ENCODE data around the gene BLMH. TPM values are rescaled to one million over a fixed set of nuclear protein-coding genes. Genes with fewer than 3 reads are reported as not detected.

The BLMH gene
- total and polyA plus RNA-seq, 2 experiments from 2014 or later, result 36.4 to 58.7 TPM

DNA sequence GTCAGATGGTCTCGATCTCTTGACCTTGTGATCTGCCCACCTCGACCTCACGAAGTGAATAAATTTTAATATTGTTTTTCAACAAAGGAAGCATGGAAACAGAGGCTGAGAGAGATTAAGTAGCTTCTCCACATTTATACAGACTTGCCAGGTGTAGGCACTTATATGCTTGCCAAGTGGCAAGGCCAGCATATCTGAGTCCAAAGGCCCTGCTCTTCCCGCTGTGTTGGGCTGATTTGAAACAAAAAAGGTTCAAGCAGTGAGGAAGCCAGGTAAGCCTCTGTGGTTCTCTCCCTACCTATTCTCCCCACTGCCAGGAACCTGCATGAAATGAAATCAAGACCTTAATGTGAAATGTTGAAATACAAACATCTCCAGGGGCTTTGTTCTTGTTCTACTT, 48.7 kb downstream of the BLMH start:
- no peaks in the 10 kb centered on the region for H4K20me1 ChIP-seq (replicated peaks; ENCODE audit: insufficient read depth)
- H3K36me3 ChIP-seq (ENCODE audit: insufficient read depth), result peaks cover 2% of the 10 kb centered on the region; the same call in 1 of the 2 replicates
- no peak overlapping the region for H3K4me2 ChIP-seq
- no peak for ATAC-seq
- no peaks in the 10 kb centered on the region for H3K9me2 ChIP-seq (ENCODE audit: insufficient read depth)
- H3K27me3 Mint-ChIP-seq (ENCODE audit: insufficient read depth, low read depth, poor library complexity), result peaks cover 17% of the 10 kb centered on the region
- no peak overlapping the region for H2AFZ ChIP-seq
- TF ChIP-seq, protein P1, sequence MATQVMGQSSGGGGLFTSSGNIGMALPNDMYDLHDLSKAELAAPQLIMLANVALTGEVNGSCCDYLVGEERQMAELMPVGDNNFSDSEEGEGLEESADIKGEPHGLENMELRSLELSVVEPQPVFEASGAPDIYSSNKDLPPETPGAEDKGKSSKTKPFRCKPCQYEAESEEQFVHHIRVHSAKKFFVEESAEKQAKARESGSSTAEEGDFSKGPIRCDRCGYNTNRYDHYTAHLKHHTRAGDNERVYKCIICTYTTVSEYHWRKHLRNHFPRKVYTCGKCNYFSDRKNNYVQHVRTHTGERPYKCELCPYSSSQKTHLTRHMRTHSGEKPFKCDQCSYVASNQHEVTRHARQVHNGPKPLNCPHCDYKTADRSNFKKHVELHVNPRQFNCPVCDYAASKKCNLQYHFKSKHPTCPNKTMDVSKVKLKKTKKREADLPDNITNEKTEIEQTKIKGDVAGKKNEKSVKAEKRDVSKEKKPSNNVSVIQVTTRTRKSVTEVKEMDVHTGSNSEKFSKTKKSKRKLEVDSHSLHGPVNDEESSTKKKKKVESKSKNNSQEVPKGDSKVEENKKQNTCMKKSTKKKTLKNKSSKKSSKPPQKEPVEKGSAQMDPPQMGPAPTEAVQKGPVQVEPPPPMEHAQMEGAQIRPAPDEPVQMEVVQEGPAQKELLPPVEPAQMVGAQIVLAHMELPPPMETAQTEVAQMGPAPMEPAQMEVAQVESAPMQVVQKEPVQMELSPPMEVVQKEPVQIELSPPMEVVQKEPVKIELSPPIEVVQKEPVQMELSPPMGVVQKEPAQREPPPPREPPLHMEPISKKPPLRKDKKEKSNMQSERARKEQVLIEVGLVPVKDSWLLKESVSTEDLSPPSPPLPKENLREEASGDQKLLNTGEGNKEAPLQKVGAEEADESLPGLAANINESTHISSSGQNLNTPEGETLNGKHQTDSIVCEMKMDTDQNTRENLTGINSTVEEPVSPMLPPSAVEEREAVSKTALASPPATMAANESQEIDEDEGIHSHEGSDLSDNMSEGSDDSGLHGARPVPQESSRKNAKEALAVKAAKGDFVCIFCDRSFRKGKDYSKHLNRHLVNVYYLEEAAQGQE (IDR thresholded peaks at IDR 0.05; ENCODE audit: unreplicated experiment), result no peak
- peaks cover 9% of the 10 kb centered on the region for H3K9me3 Mint-ChIP-seq
- H3K27me3 ChIP-seq (ENCODE audit: insufficient read depth), result peaks cover 21% of the 10 kb centered on the region
- no peak overlapping the region for H3K27ac ChIP-seq (ENCODE audit: low read depth)
- no peak overlapping the region for H3K27ac Mint-ChIP-seq
- H3K79me2 ChIP-seq (replicated peaks; ENCODE audit: insufficient read depth), result no peaks in the 10 kb centered on the region
- no peaks in the 10 kb centered on the region for H3F3A ChIP-seq (replicated peaks; ENCODE audit: low read depth)
- H3K4me1 Mint-ChIP-seq, result peaks cover 13% of the 10 kb centered on the region
- peaks cover 14% of the 10 kb centered on the region for H3K4me1 ChIP-seq (ENCODE audit: insufficient read depth)
- no peak overlapping the region for H3K4me3 Mint-ChIP-seq
- DNase-seq (ENCODE audit: low spot score), result no peak
- H3K36me3 Mint-ChIP-seq (ENCODE audit: low read depth), result peaks cover 6% of the 10 kb centered on the region
- H3K4me3 ChIP-seq, result no peak overlapping the region

DNA sequence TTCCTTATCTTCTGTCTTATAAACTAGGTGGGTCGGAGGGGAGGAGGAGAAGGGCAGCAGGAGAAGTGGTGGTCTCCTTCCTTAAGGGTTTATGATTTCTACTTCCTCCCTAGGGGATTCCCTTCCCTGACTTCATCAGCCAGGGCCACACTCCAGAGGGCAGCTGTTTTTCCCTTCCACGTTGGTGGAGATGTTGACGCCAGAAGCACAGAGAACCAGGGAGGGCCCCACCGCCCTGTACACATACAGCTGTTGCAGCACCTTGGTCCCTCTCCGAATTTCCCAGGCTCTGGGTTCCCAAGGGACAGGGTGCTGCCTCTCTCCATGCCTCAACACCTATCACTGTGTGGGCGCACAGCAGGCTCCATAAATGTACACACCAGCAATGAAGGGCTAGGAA, 50.7 kb downstream of the BLMH start:
- no peak overlapping the region for H3K4me3 ChIP-seq
- ATAC-seq (no peak), DNase-seq (ENCODE audit: low spot score) (no peak)
- H3K79me2 ChIP-seq (replicated peaks; ENCODE audit: insufficient read depth), result no peaks in the 10 kb centered on the region
- no peaks in the 10 kb centered on the region for H3K9me2 ChIP-seq (ENCODE audit: insufficient read depth)
- peaks cover 19% of the 10 kb centered on the region for H3K4me1 ChIP-seq (ENCODE audit: insufficient read depth)
- no peaks in the 10 kb centered on the region for H3K36me3 ChIP-seq (ENCODE audit: insufficient read depth)
- H3K27ac Mint-ChIP-seq, result no peak overlapping the region
- peaks cover 35% of the 10 kb centered on the region for H3K27me3 Mint-ChIP-seq (ENCODE audit: insufficient read depth, low read depth, poor library complexity)
- peaks cover 39% of the 10 kb centered on the region for H3K27me3 ChIP-seq (ENCODE audit: insufficient read depth)
- H3F3A ChIP-seq (replicated peaks; ENCODE audit: low read depth), result no peaks in the 10 kb centered on the region
- H3K4me1 Mint-ChIP-seq, result peaks cover 25% of the 10 kb centered on the region
- peaks cover 5% of the 10 kb centered on the region; the same call in 2 of the 3 replicates for H3K36me3 Mint-ChIP-seq (ENCODE audit: low read depth)
- H3K9me3 Mint-ChIP-seq, result peaks cover 9% of the 10 kb centered on the region
- no peak overlapping the region for H3K27ac ChIP-seq (ENCODE audit: low read depth)
- no peak overlapping the region for H3K4me2 ChIP-seq
- no peak overlapping the region for H3K4me3 Mint-ChIP-seq
- H4K20me1 ChIP-seq (replicated peaks; ENCODE audit: insufficient read depth), result no peaks in the 10 kb centered on the region
- H2AFZ ChIP-seq, result no peak overlapping the region
- TF ChIP-seq, protein P1 (IDR thresholded peaks at IDR 0.05; ENCODE audit: unreplicated experiment), result no peak
- TF ChIP-seq EZH2phosphoT487 (IDR thresholded peaks at IDR 0.05; ENCODE audit: unreplicated experiment) (no peak), POLR2AphosphoS5 (IDR thresholded peaks at IDR 0.05; ENCODE audit: low read depth) (no peak), STAT1 (IDR thresholded peaks at IDR 0.05; ENCODE audit: unreplicated experiment) (no peak), EZH2 (IDR thresholded peaks at IDR 0.05; ENCODE audit: low read depth, unreplicated experiment) (no peak)
- TF ChIP-seq, protein P2, sequence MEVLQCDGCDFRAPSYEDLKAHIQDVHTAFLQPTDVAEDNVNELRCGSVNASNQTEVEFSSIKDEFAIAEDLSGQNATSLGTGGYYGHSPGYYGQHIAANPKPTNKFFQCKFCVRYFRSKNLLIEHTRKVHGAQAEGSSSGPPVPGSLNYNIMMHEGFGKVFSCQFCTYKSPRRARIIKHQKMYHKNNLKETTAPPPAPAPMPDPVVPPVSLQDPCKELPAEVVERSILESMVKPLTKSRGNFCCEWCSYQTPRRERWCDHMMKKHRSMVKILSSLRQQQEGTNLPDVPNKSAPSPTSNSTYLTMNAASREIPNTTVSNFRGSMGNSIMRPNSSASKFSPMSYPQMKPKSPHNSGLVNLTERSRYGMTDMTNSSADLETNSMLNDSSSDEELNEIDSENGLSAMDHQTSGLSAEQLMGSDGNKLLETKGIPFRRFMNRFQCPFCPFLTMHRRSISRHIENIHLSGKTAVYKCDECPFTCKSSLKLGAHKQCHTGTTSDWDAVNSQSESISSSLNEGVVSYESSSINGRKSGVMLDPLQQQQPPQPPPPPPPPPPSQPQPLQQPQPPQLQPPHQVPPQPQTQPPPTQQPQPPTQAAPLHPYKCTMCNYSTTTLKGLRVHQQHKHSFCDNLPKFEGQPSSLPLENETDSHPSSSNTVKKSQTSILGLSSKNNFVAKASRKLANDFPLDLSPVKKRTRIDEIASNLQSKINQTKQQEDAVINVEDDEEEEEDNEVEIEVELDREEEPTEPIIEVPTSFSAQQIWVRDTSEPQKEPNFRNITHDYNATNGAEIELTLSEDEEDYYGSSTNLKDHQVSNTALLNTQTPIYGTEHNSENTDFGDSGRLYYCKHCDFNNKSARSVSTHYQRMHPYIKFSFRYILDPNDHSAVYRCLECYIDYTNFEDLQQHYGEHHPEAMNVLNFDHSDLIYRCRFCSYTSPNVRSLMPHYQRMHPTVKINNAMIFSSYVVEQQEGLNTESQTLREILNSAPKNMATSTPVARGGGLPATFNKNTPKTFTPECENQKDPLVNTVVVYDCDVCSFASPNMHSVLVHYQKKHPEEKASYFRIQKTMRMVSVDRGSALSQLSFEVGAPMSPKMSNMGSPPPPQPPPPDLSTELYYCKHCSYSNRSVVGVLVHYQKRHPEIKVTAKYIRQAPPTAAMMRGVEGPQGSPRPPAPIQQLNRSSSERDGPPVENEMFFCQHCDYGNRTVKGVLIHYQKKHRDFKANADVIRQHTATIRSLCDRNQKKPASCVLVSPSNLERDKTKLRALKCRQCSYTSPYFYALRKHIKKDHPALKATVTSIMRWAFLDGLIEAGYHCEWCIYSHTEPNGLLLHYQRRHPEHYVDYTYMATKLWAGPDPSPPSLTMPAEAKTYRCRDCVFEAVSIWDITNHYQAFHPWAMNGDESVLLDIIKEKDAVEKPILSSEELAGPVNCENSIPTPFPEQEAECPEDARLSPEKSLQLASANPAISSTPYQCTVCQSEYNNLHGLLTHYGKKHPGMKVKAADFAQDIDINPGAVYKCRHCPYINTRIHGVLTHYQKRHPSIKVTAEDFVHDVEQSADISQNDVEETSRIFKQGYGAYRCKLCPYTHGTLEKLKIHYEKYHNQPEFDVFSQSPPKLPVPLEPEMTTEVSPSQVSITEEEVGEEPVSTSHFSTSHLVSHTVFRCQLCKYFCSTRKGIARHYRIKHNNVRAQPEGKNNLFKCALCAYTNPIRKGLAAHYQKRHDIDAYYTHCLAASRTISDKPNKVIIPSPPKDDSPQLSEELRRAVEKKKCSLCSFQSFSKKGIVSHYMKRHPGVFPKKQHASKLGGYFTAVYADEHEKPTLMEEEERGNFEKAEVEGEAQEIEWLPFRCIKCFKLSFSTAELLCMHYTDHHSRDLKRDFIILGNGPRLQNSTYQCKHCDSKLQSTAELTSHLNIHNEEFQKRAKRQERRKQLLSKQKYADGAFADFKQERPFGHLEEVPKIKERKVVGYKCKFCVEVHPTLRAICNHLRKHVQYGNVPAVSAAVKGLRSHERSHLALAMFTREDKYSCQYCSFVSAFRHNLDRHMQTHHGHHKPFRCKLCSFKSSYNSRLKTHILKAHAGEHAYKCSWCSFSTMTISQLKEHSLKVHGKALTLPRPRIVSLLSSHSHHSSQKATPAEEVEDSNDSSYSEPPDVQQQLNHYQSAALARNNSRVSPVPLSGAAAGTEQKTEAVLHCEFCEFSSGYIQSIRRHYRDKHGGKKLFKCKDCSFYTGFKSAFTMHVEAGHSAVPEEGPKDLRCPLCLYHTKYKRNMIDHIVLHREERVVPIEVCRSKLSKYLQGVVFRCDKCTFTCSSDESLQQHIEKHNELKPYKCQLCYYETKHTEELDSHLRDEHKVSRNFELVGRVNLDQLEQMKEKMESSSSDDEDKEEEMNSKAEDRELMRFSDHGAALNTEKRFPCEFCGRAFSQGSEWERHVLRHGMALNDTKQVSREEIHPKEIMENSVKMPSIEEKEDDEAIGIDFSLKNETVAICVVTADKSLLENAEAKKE (CRISPR knock-in tag; IDR thresholded peaks at IDR 0.05), result no peak
- TF ChIP-seq, protein P3, sequence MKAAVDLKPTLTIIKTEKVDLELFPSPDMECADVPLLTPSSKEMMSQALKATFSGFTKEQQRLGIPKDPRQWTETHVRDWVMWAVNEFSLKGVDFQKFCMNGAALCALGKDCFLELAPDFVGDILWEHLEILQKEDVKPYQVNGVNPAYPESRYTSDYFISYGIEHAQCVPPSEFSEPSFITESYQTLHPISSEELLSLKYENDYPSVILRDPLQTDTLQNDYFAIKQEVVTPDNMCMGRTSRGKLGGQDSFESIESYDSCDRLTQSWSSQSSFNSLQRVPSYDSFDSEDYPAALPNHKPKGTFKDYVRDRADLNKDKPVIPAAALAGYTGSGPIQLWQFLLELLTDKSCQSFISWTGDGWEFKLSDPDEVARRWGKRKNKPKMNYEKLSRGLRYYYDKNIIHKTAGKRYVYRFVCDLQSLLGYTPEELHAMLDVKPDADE (IDR thresholded peaks at IDR 0.05), result no peak
